Measurements from ENCODE around the gene SPOCK3. TPM values are rescaled to one million over a fixed set of nuclear protein-coding genes. Genes with fewer than 3 reads are reported as not detected.

SPOCK3 gene
- total and polyA plus RNA-seq, 11 donors: 0.06 to 3.0 (median 1.1) TPM; not detected in 1

DNA sequence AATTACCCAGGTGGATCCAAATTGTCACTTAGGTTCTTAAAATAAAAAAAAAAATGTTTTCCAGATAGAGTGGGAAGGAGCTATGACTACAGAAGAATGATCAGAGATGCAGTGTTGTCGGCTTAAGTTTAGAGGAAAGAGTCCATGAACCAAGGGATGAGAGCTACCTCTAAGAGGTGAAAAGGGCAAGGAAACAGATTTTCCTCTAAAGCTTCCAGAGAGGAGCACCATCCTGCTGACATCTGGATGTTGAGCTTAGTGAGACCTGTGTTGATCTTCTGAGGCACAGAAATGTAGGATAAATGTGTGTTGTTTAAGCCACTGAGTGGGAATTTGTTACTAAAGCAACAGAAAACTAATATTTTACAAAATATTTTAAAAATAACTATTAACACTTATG, 498.7 kb downstream of the SPOCK3 start:
- 39 to 76% (median 74%) methylated on average over 1 of the region's 1 CpG for WGBS, 4 donors
- H3K4me1 ChIP-seq: no peaks in the 10 kb centered on the region
- no peak overlapping the region for H3K4me3 ChIP-seq
- DNase-seq (no peak), ATAC-seq (no peak)
- H3K36me3 ChIP-seq: no peaks in the 10 kb centered on the region
- TF ChIP-seq, protein P1, sequence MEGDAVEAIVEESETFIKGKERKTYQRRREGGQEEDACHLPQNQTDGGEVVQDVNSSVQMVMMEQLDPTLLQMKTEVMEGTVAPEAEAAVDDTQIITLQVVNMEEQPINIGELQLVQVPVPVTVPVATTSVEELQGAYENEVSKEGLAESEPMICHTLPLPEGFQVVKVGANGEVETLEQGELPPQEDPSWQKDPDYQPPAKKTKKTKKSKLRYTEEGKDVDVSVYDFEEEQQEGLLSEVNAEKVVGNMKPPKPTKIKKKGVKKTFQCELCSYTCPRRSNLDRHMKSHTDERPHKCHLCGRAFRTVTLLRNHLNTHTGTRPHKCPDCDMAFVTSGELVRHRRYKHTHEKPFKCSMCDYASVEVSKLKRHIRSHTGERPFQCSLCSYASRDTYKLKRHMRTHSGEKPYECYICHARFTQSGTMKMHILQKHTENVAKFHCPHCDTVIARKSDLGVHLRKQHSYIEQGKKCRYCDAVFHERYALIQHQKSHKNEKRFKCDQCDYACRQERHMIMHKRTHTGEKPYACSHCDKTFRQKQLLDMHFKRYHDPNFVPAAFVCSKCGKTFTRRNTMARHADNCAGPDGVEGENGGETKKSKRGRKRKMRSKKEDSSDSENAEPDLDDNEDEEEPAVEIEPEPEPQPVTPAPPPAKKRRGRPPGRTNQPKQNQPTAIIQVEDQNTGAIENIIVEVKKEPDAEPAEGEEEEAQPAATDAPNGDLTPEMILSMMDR (IDR thresholded peaks at IDR 0.05): no peak
- TF ChIP-seq POLR2A (IDR thresholded peaks at IDR 0.05): no peak
- H3K27me3 ChIP-seq: no peaks in the 10 kb centered on the region
- intact Hi-C loops (cut with DNase I): no loop called here
- H3K27ac ChIP-seq: no peak overlapping the region
- no peaks in the 10 kb centered on the region for H3K9me3 ChIP-seq

- 83 to 90% (median 89%) methylated on average over 3 of the region's 3 CpGs for WGBS, 4 donors
- ATAC-seq: no peak
Measured at GRCh38 chr4:166734797-166735196, 499.5 kb downstream of the SPOCK3 start.

DNA sequence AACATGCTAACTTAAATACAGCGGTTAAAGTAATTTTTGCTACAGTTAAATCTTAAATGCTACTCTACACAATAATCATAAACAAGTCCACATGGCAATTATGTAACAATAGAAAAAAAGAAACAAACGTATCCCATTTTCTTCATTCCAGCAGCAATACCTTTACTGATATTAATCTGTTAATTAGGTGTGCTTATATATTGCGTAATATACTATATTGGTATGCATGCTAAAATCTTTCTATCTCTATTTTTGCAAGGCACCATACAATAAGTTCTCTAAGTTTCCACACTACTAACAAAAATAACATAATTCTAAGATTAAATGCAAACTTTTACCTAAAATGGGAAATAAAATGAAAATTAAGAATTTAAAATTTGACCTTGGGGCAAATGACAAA, 500.6 kb downstream of the SPOCK3 start:
- no peak overlapping the region for H3K27ac ChIP-seq
- DNase-seq (no peak), ATAC-seq (no peak)
- TF ChIP-seq, protein P1 (IDR thresholded peaks at IDR 0.05): no peak
- TF ChIP-seq POLR2A (IDR thresholded peaks at IDR 0.05): no peak
- H3K4me1 ChIP-seq: no peaks in the 10 kb centered on the region
- intact Hi-C loops (cut with DNase I): no loop called here
- H3K27me3 ChIP-seq: no peaks in the 10 kb centered on the region
- no peaks in the 10 kb centered on the region for H3K36me3 ChIP-seq
- WGBS, 4 donors: 71 to 90% (median 88%) methylated on average over 3 of the region's 3 CpGs
- no peaks in the 10 kb centered on the region for H3K9me3 ChIP-seq
- H3K4me3 ChIP-seq: no peak overlapping the region

More at GRCh38 chr4:166734797-166735196, 499.5 kb downstream of the SPOCK3 start:
- no peak for TF ChIP-seq POLR2A (IDR thresholded peaks at IDR 0.05)
- TF ChIP-seq, protein P1 (IDR thresholded peaks at IDR 0.05): no peak
- DNase-seq: no peak
- Histone ChIP-seq H3K4me1 (no peaks in the 10 kb centered on the region), H3K4me3 (no peak overlapping the region), H3K27ac (no peak overlapping the region), H3K27me3 (no peaks in the 10 kb centered on the region), H3K36me3 (no peaks in the 10 kb centered on the region), H3K9me3 (no peaks in the 10 kb centered on the region)
- intact Hi-C loops (cut with DNase I): no loop called here

- H3K4me3 ChIP-seq: no peak overlapping the region
- no peak for TF ChIP-seq POLR2A (IDR thresholded peaks at IDR 0.05)
- TF ChIP-seq, protein P1 (IDR thresholded peaks at IDR 0.05): no peak
- WGBS, 4 donors: 65 to 75% (median 69%) methylated on average over 5 of the region's 5 CpGs
Measured at GRCh38 chr4:166726832-166727231, 507.5 kb downstream of the SPOCK3 start.

More at GRCh38 chr4:166726832-166727231, 507.5 kb downstream of the SPOCK3 start:
- Histone ChIP-seq H3K4me1 (no peaks in the 10 kb centered on the region), H3K27ac (no peak overlapping the region), H3K36me3 (no peaks in the 10 kb centered on the region), H3K27me3 (no peaks in the 10 kb centered on the region), H3K9me3 (no peaks in the 10 kb centered on the region)
- no peak for ATAC-seq
- intact Hi-C loops (cut with DNase I): no loop called here
- DNase-seq: no peak
